Measurements from ENCODE around the gene FOXD2.
"Not testable (repeated sequence)": the region's sequence is repeated elsewhere in the genome, so short reads cannot be mapped to it uniquely, and the experiment has no call there.

The FOXD2 gene

GRCh38 chr1:47456250-47456649 is 18.4 kb downstream of the FOXD2 start:
- no peak for TF ChIP-seq ZNF274 (IDR thresholded peaks at IDR 0.05; ENCODE audit: low read depth, low read length)
- H3K4me3 ChIP-seq (ENCODE audit: low read length), result no peak overlapping the region

GRCh38 chr1:47457547-47457946 is 19.7 kb downstream of the FOXD2 start:
- not testable (repeated sequence) for H3K4me3 ChIP-seq (ENCODE audit: low read length)

GRCh38 chr1:47459253-47459788 is 21.5 kb downstream of the FOXD2 start:
- H3K4me3 ChIP-seq (ENCODE audit: low read length), result no peak overlapping the region
- no peak for TF ChIP-seq ZNF274 (IDR thresholded peaks at IDR 0.05; ENCODE audit: low read depth, low read length)

- TF ChIP-seq ZNF274 (IDR thresholded peaks at IDR 0.05; ENCODE audit: low read depth, low read length), result no peak
Measured at GRCh38 chr1:47460040-47460439, 22.2 kb downstream of the FOXD2 start.

GRCh38 chr1:47460456-47460855 is 22.6 kb downstream of the FOXD2 start:
- no peak for TF ChIP-seq ZNF274 (IDR thresholded peaks at IDR 0.05; ENCODE audit: low read depth, low read length)
- H3K4me3 ChIP-seq (ENCODE audit: low read length), result no peak overlapping the region

More at GRCh38 chr1:47460040-47460439, 22.2 kb downstream of the FOXD2 start:
- no peak overlapping the region for H3K4me3 ChIP-seq (ENCODE audit: low read length)

- H3K4me3 ChIP-seq (ENCODE audit: low read length), result no peak overlapping the region
- no peak for TF ChIP-seq ZNF274 (IDR thresholded peaks at IDR 0.05; ENCODE audit: low read depth, low read length)
Measured at GRCh38 chr1:47465605-47466004, 27.8 kb downstream of the FOXD2 start.

GRCh38 chr1:47468709-47469389 is 31.0 kb downstream of the FOXD2 start:
- TF ChIP-seq ZNF274 (IDR thresholded peaks at IDR 0.05; ENCODE audit: low read depth, low read length), result no peak
- no peak overlapping the region for H3K4me3 ChIP-seq (ENCODE audit: low read length)

- TF ChIP-seq ZNF274 (IDR thresholded peaks at IDR 0.05; ENCODE audit: low read depth, low read length), result no peak
- no peak overlapping the region for H3K4me3 ChIP-seq (ENCODE audit: low read length)
Measured at GRCh38 chr1:47469390-47469759, 31.5 kb downstream of the FOXD2 start.

- no peak for TF ChIP-seq ZNF274 (IDR thresholded peaks at IDR 0.05; ENCODE audit: low read depth, low read length)
Measured at GRCh38 chr1:47469910-47470309, 32.1 kb downstream of the FOXD2 start.

GRCh38 chr1:47471163-47471562 is 33.3 kb downstream of the FOXD2 start:
- no peak for TF ChIP-seq ZNF274 (IDR thresholded peaks at IDR 0.05; ENCODE audit: low read depth, low read length)
- H3K4me3 ChIP-seq (ENCODE audit: low read length), result no peak overlapping the region

More at GRCh38 chr1:47469910-47470309, 32.1 kb downstream of the FOXD2 start:
- no peak overlapping the region for H3K4me3 ChIP-seq (ENCODE audit: low read length)

- H3K4me3 ChIP-seq (ENCODE audit: low read length), result no peak overlapping the region
- TF ChIP-seq ZNF274 (IDR thresholded peaks at IDR 0.05; ENCODE audit: low read depth, low read length), result no peak
Measured at GRCh38 chr1:47474278-47475193, 36.7 kb downstream of the FOXD2 start.

GRCh38 chr1:47477595-47478080 is 39.8 kb downstream of the FOXD2 start:
- TF ChIP-seq ZNF274 (IDR thresholded peaks at IDR 0.05; ENCODE audit: low read depth, low read length), result no peak

GRCh38 chr1:47478090-47478489 is 40.2 kb downstream of the FOXD2 start:
- no peak for TF ChIP-seq ZNF274 (IDR thresholded peaks at IDR 0.05; ENCODE audit: low read depth, low read length)
- H3K4me3 ChIP-seq (ENCODE audit: low read length), result no peak overlapping the region

More at GRCh38 chr1:47477595-47478080, 39.8 kb downstream of the FOXD2 start:
- H3K4me3 ChIP-seq (ENCODE audit: low read length), result no peak overlapping the region

- TF ChIP-seq ZNF274 (IDR thresholded peaks at IDR 0.05; ENCODE audit: low read depth, low read length), result no peak
- H3K4me3 ChIP-seq (ENCODE audit: low read length), result no peak overlapping the region
Measured at GRCh38 chr1:47479664-47480063, 41.8 kb downstream of the FOXD2 start.

GRCh38 chr1:47481936-47482335 is 44.1 kb downstream of the FOXD2 start:
- no peak for TF ChIP-seq ZNF274 (IDR thresholded peaks at IDR 0.05; ENCODE audit: low read depth, low read length)

More at GRCh38 chr1:47481936-47482335, 44.1 kb downstream of the FOXD2 start:
- no peak overlapping the region for H3K4me3 ChIP-seq (ENCODE audit: low read length)

All from GM08714 (cell line).